Trophoblast cell (in vitro differentiated cells and primary cell): Measurements from ENCODE around the gene TREML4.

ENCODE experiments used
- DNase-seq, 2 donors: peaks; one replicate each; pipeline ENCODE4 v3.0.0-alpha.2; 2016
- H2AFZ ChIP-seq: 2 replicates; pipeline ENCODE4 v1.6.1; 2013; ENCODE audit warnings: low read length, moderate library complexity, mild to moderate bottlenecking; ENCODE audit not compliant: insufficient read depth, poor library complexity
- H2AK5ac ChIP-seq: 2 replicates; pipeline ENCODE4 v1.6.1; 2013; ENCODE audit warnings: mild to moderate bottlenecking, low read length
- H2BK120ac ChIP-seq: 2 replicates; pipeline ENCODE4 v1.6.1; 2013; ENCODE audit warnings: low read length, mild to moderate bottlenecking, moderate library complexity; ENCODE audit not compliant: insufficient read depth, poor library complexity
- H2BK12ac ChIP-seq: 2 replicates; pipeline ENCODE4 v1.6.1; 2013; ENCODE audit warnings: mild to moderate bottlenecking, low read length, moderate library complexity
- H2BK5ac ChIP-seq: 2 replicates; pipeline ENCODE4 v1.6.1; 2013; ENCODE audit warnings: low read length, low read depth, moderate library complexity, mild to moderate bottlenecking; ENCODE audit not compliant: poor library complexity
- H3K14ac ChIP-seq: 2 replicates; pipeline ENCODE4 v1.6.1; 2013; ENCODE audit warnings: mild to moderate bottlenecking, low read length
- H3K18ac ChIP-seq: 2 replicates; pipeline ENCODE4 v1.6.1; 2013; ENCODE audit warnings: mild to moderate bottlenecking, low read length
- H3K23ac ChIP-seq: 2 replicates; pipeline ENCODE4 v1.6.1; 2013; ENCODE audit warnings: low read length
- H3K27ac ChIP-seq: 2 replicates; pipeline ENCODE4 v1.5.1; 2013; ENCODE audit warnings: low read depth, mild to moderate bottlenecking, inconsistent platforms, low read length, moderate library complexity
- H3K27me3 ChIP-seq: 2 replicates; pipeline ENCODE4 v1.6.1; 2013; ENCODE audit warnings: inconsistent platforms, mild to moderate bottlenecking, low read length, moderate library complexity; ENCODE audit not compliant: insufficient read depth
- H3K36me3 ChIP-seq, 2 experiments: 1 replicate in 1 of 2; 2 replicates in 1 of 2; pipeline ENCODE4 v1.6.1; 2013; ENCODE audit warnings: low read length in 2 of 2, mild to moderate bottlenecking in 2 of 2, moderate library complexity in 1 of 2; ENCODE audit not compliant: insufficient read depth in 2 of 2, control insufficient read depth in 1 of 2
- H3K4ac ChIP-seq: 2 replicates; pipeline ENCODE4 v1.6.1; 2013; ENCODE audit warnings: low read depth, mild to moderate bottlenecking, low read length, moderate library complexity
- H3K4me1 ChIP-seq, 2 experiments: 1 replicate in 1 of 2; 2 replicates in 1 of 2; pipeline ENCODE4 v1.6.1; 2013; ENCODE audit warnings: low read length in 2 of 2, mild to moderate bottlenecking in 2 of 2, moderate library complexity in 1 of 2; ENCODE audit not compliant: insufficient read depth in 2 of 2, control insufficient read depth in 1 of 2
- H3K4me2 ChIP-seq: 2 replicates; pipeline ENCODE4 v1.6.1; 2013; ENCODE audit warnings: inconsistent platforms, mild to moderate bottlenecking, low read length, moderate library complexity
- H3K4me3 ChIP-seq: 2 replicates; pipeline ENCODE4 v1.5.1; 2013; ENCODE audit warnings: mild to moderate bottlenecking, low read depth, low read length, inconsistent platforms
- H3K79me1 ChIP-seq: one replicate; pipeline ENCODE4 v1.6.1; 2013; ENCODE audit warnings: low read length
- H3K79me2 ChIP-seq: 2 replicates; pipeline ENCODE4 v1.6.1; 2013; ENCODE audit warnings: low read length, mild to moderate bottlenecking; ENCODE audit not compliant: control insufficient read depth, insufficient read depth, poor library complexity
- H3K9ac ChIP-seq: 2 replicates; pipeline ENCODE4 v1.6.1; 2013; ENCODE audit warnings: mild to moderate bottlenecking, low read length
- H3K9me3 ChIP-seq: 2 replicates; pipeline ENCODE4 v1.6.1; 2013; ENCODE audit warnings: low read depth, mild to moderate bottlenecking, control low read depth, inconsistent platforms, low read length; ENCODE audit not compliant: insufficient read depth
- H4K12ac ChIP-seq: 2 replicates; pipeline ENCODE4 v1.6.1; 2013; ENCODE audit warnings: low read depth, mild to moderate bottlenecking, low read length, moderate library complexity
- H4K8ac ChIP-seq: 2 replicates; pipeline ENCODE4 v1.6.1; 2013; ENCODE audit warnings: low read depth, mild to moderate bottlenecking, low read length, moderate library complexity
- H4K91ac ChIP-seq: one replicate; pipeline ENCODE4 v1.6.1; 2013; ENCODE audit warnings: low read depth, mild to moderate bottlenecking, low read length, moderate library complexity
- WGBS: extraction: QIAGEN DNeasy Blood & Tissue Kit; methylation state at CpG from one replicate; pipeline ENCODE4 v1.1.7; 2013; ENCODE audit warnings: missing lambda C conversion rate; ENCODE audit not compliant: insufficient read length, insufficient coverage; ENCODE audit errors: extremely low coverage; 5-methylcytosine and 5-hydroxymethylcytosine counted together

TREML4 gene

GRCh38 chr6:41273714-41274113, 45.6 kb downstream of the TREML4 start:
- no peak overlapping the region for H4K91ac ChIP-seq
- H3K27me3 ChIP-seq, result no peaks in the 10 kb centered on the region
- H2BK5ac ChIP-seq, result no peak overlapping the region
- H3K27ac ChIP-seq, result no peak overlapping the region
- no peaks in the 10 kb centered on the region for H3K36me3 ChIP-seq
- no peaks in the 10 kb centered on the region for H3K79me1 ChIP-seq
- H4K8ac ChIP-seq, result no peak overlapping the region
- no peak overlapping the region for H3K23ac ChIP-seq
- H2BK12ac ChIP-seq, result no peak overlapping the region
- no peak overlapping the region for H2AFZ ChIP-seq
- H2BK120ac ChIP-seq, result no peak overlapping the region
- DNase-seq, result no peak
- no peak overlapping the region for H3K4ac ChIP-seq
- H2AK5ac ChIP-seq, result no peak overlapping the region
- no peak overlapping the region for H3K4me2 ChIP-seq
- no peak overlapping the region for H3K14ac ChIP-seq
- no peak overlapping the region for H3K4me3 ChIP-seq
- WGBS, result no CpG with 5 or more reads among the region's 5 CpGs
- no peaks in the 10 kb centered on the region for H3K79me2 ChIP-seq
- no peak overlapping the region for H3K9ac ChIP-seq
- no peak overlapping the region for H4K12ac ChIP-seq
- H3K18ac ChIP-seq, result no peak overlapping the region
- peaks cover 2% of the 10 kb centered on the region for H3K9me3 ChIP-seq
- no peaks in the 10 kb centered on the region for H3K4me1 ChIP-seq

- Histone ChIP-seq H3K4me2 (no peak overlapping the region), H4K8ac (no peak overlapping the region), H2BK5ac (no peak overlapping the region), H3K9me3 (peaks cover 2% of the 10 kb centered on the region), H3K27me3 (no peaks in the 10 kb centered on the region), H3K4ac (no peak overlapping the region), H4K12ac (no peak overlapping the region), H3K4me1 (no peaks in the 10 kb centered on the region), H3K79me2 (no peaks in the 10 kb centered on the region), H3K9ac (no peak overlapping the region), H3K4me3 (no peak overlapping the region), H2BK120ac (no peak overlapping the region), H3K23ac (no peak overlapping the region), H2AFZ (no peak overlapping the region), H3K79me1 (no peaks in the 10 kb centered on the region), H3K36me3 (no peaks in the 10 kb centered on the region), H3K27ac (no peak overlapping the region), H2BK12ac (no peak overlapping the region), H3K14ac (no peak overlapping the region), H4K91ac (no peak overlapping the region), H2AK5ac (no peak overlapping the region), H3K18ac (no peak overlapping the region)
- DNase-seq, result no peak
- no CpG with 5 or more reads among the region's 2 CpGs for WGBS
Measured at GRCh38 chr6:41274256-41274655, 46.1 kb downstream of the TREML4 start.

GRCh38 chr6:41275489-41275888, 47.3 kb downstream of the TREML4 start:
- Histone ChIP-seq H3K18ac (no peak overlapping the region), H2AK5ac (no peak overlapping the region), H2BK120ac (no peak overlapping the region), H3K9ac (no peak overlapping the region), H3K4ac (no peak overlapping the region), H2BK12ac (no peak overlapping the region), H3K14ac (no peak overlapping the region), H3K79me2 (no peaks in the 10 kb centered on the region), H3K27ac (no peak overlapping the region), H3K23ac (no peak overlapping the region), H3K4me3 (no peak overlapping the region), H3K79me1 (no peaks in the 10 kb centered on the region), H3K36me3 (no peaks in the 10 kb centered on the region), H4K91ac (no peak overlapping the region), H3K9me3 (peaks cover 2% of the 10 kb centered on the region), H4K8ac (no peak overlapping the region), H3K4me1 (no peaks in the 10 kb centered on the region), H3K4me2 (no peak overlapping the region), H2BK5ac (no peak overlapping the region), H2AFZ (no peak overlapping the region), H3K27me3 (no peaks in the 10 kb centered on the region), H4K12ac (no peak overlapping the region)
- no peak for DNase-seq
- no CpG with 5 or more reads among the region's 4 CpGs for WGBS

GRCh38 chr6:41277605-41278004, 49.5 kb downstream of the TREML4 start:
- Histone ChIP-seq H3K36me3 (no peaks in the 10 kb centered on the region), H3K79me1 (no peaks in the 10 kb centered on the region), H4K8ac (no peak overlapping the region), H3K23ac (no peak overlapping the region), H3K27ac (no peak overlapping the region), H2AK5ac (no peak overlapping the region), H2BK12ac (no peak overlapping the region), H3K4me2 (no peak overlapping the region), H4K12ac (no peak overlapping the region), H3K79me2 (no peaks in the 10 kb centered on the region), H3K4me3 (no peak overlapping the region), H3K9me3 (no peaks in the 10 kb centered on the region), H3K27me3 (no peaks in the 10 kb centered on the region), H2BK5ac (no peak overlapping the region), H4K91ac (no peak overlapping the region), H3K18ac (no peak overlapping the region), H3K9ac (no peak overlapping the region), H3K4ac (no peak overlapping the region), H3K14ac (no peak overlapping the region), H2BK120ac (no peak overlapping the region), H2AFZ (no peak overlapping the region), H3K4me1 (no peaks in the 10 kb centered on the region)
- no peak for DNase-seq
- no CpG with 5 or more reads among the region's 2 CpGs for WGBS
